GM18507 (cell line): ENCODE data around the gene LAMA2.

ENCODE experiments used
- DNase-seq: peaks from one replicate; pipeline ENCODE4 v3.0.0; 2011; ENCODE audit warnings: low read depth; ENCODE audit not compliant: insufficient read length; ENCODE audit errors: extremely low spot score
- FAIRE-seq: peaks from 2 replicates; lab custom pipeline; 2011; peaks lifted over from hg19 to GRCh38; lab: Jason Lieb, UNC

LAMA2 gene

GRCh38 chr6:129192458-129192989, 309.6 kb downstream of the LAMA2 start:
- no peak for FAIRE-seq
- DNase-seq: no peak

- DNase-seq (no peak), FAIRE-seq (no peak)
These were observed 311.5 kb downstream of the LAMA2 start for GRCh38 chr6:129194306-129194941.

GRCh38 chr6:129195161-129195560, 312.2 kb downstream of the LAMA2 start:
- DNase-seq (no peak), FAIRE-seq (no peak)

- no peak for FAIRE-seq
- DNase-seq: no peak
These were observed 312.7 kb downstream of the LAMA2 start for GRCh38 chr6:129195643-129196042.

GRCh38 chr6:129197154-129197553, 314.2 kb downstream of the LAMA2 start:
- DNase-seq (no peak), FAIRE-seq (no peak)

GRCh38 chr6:129200151-129200550, 317.2 kb downstream of the LAMA2 start:
- DNase-seq (no peak), FAIRE-seq (no peak)

GRCh38 chr6:129203190-129203900, 320.4 kb downstream of the LAMA2 start:
- DNase-seq: no peak
- no peak for FAIRE-seq

GRCh38 chr6:129206821-129207220, 323.9 kb downstream of the LAMA2 start:
- DNase-seq: no peak

GRCh38 chr6:129207832-129208231, 324.9 kb downstream of the LAMA2 start:
- DNase-seq (no peak), FAIRE-seq (no peak)

More at GRCh38 chr6:129206821-129207220, 323.9 kb downstream of the LAMA2 start:
- no peak for FAIRE-seq

GRCh38 chr6:129208415-129209034, 325.6 kb downstream of the LAMA2 start:
- DNase-seq: no peak
- no peak for FAIRE-seq

GRCh38 chr6:129209355-129209754, 326.4 kb downstream of the LAMA2 start:
- DNase-seq (no peak), FAIRE-seq (no peak)

GRCh38 chr6:129210684-129211083, 327.7 kb downstream of the LAMA2 start:
- FAIRE-seq (no peak), DNase-seq (no peak)

GRCh38 chr6:129211626-129212025, 328.7 kb downstream of the LAMA2 start:
- DNase-seq (no peak), FAIRE-seq (no peak)

GRCh38 chr6:129212081-129212480, 329.1 kb downstream of the LAMA2 start:
- FAIRE-seq (no peak), DNase-seq (no peak)

- no peak for DNase-seq
- no peak for FAIRE-seq
These were observed 332.3 kb downstream of the LAMA2 start for GRCh38 chr6:129215246-129215645.

- DNase-seq (no peak), FAIRE-seq (no peak)
These were observed 333.1 kb downstream of the LAMA2 start for GRCh38 chr6:129215916-129216520.

- no peak for DNase-seq
- no peak for FAIRE-seq
These were observed 334.8 kb downstream of the LAMA2 start for GRCh38 chr6:129217701-129218100.

- DNase-seq (no peak), FAIRE-seq (peak; percentile 56)
These were observed 350.7 kb downstream of the LAMA2 start for GRCh38 chr6:129233458-129234134.

- DNase-seq (no peak), FAIRE-seq (no peak)
These were observed 352.4 kb downstream of the LAMA2 start for GRCh38 chr6:129235167-129236000.
